Activated naive CD8-positive, alpha-beta T cell treated with anti-CD3 and anti-CD28 coated beads, Interleukin-2, amount 10 ng/mL, durations not matched to agents 7 days and 5 days (primary cell): ENCODE data around the gene FANCD2. TPM values are rescaled to one million over a fixed set of nuclear protein-coding genes. Genes with fewer than 3 reads are reported as not detected.
A peak's percentile ranks its signal among the peaks of the same experiment; 100 is the strongest.
"Not testable (repeated sequence)": the region's sequence is repeated elsewhere in the genome, so short reads cannot be mapped to it uniquely, and the experiment has no call there.

Experiments
- ATAC-seq: fragments of 150-1000 bp; cut with Tn5 transposase; one replicate; pipeline ENCODE4 v1.10.0; 2021; ENCODE audit warnings: low read depth, moderate library complexity
- POLR2A ChIA-PET: fragments of 350-600 bp; sonication (Branson Sonifier 250); formaldehyde crosslinking; loops from one replicate; lab custom pipeline; 2021; ENCODE audit warnings: antibody characterized with exemption; lab: Charles Lee
- DNase-seq: peaks from one replicate; pipeline ENCODE4 v3.0.0; 2021
- H3K27ac Mint-ChIP-seq: one replicate; pipeline ENCODE4 v1.8.0; 2022; ENCODE audit warnings: mild to moderate bottlenecking, mixed read lengths
- H3K27me3 Mint-ChIP-seq: one replicate; pipeline ENCODE4 v1.8.0; 2022; ENCODE audit warnings: mild to moderate bottlenecking, moderate library complexity, mixed read lengths
- H3K36me3 Mint-ChIP-seq: one replicate; pipeline ENCODE4 v1.8.0; 2021; ENCODE audit warnings: mild to moderate bottlenecking, mixed read lengths
- H3K4me1 Mint-ChIP-seq: one replicate; pipeline ENCODE4 v1.8.0; 2021; ENCODE audit warnings: mixed read lengths
- H3K4me3 Mint-ChIP-seq: one replicate; pipeline ENCODE4 v1.8.0; 2022; ENCODE audit warnings: mild to moderate bottlenecking, moderate library complexity, mixed read lengths
- H3K9me3 Mint-ChIP-seq: one replicate; pipeline ENCODE4 v1.8.0; 2021; ENCODE audit warnings: mixed read lengths
- total RNA-seq, 2 experiments: library from RNA; stranded (reverse); gene quantifications; one replicate each; pipeline ENCODE4 v1.2.3, GENCODE V29; 2021

The FANCD2 gene
- total RNA-seq, 2 experiments from 2014 or later, result 57.9 to 78.8 TPM

GRCh38 chr3:10090179-10090578 lies 63.9 kb downstream of the FANCD2 start:
- H3K4me3 Mint-ChIP-seq, result no peak overlapping the region
- POLR2A ChIA-PET, result interaction anchor here (0.7 kb wide), 1 partner anchor 11 kb away, joined by 8 read pairs; no protein-coding TSS in a partner anchor
- H3K36me3 Mint-ChIP-seq, result peaks cover 26% of the 10 kb centered on the region
- H3K27ac Mint-ChIP-seq, result no peak overlapping the region
- ATAC-seq, result no peak
- no peaks in the 10 kb centered on the region for H3K9me3 Mint-ChIP-seq
- H3K4me1 Mint-ChIP-seq, result no peaks in the 10 kb centered on the region
- DNase-seq, result no peak
- H3K27me3 Mint-ChIP-seq, result no peaks in the 10 kb centered on the region

DNA sequence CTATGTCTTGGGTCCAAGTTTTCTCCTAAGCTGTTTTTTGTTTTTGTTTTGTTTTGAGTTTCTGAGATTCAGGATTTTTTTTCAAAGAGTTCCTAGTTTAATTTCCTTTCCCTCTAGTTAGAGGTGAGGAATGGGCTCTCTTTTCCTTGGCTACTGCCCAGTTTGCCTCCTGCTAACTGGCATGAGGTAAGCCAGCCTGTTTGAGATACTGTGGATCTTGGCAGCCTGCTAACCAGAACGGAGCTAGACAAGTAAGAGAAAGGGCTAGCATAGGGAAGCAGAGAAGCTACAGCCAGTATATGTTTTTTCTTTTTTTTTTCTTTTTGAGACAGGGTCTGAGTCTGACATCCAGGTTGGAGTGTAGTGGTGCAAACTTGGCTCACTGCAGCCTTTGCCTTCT lies 64.5 kb downstream of the FANCD2 start:
- H3K36me3 Mint-ChIP-seq, result peaks cover 26% of the 10 kb centered on the region
- H3K27ac Mint-ChIP-seq, ATAC-seq, H3K4me3 Mint-ChIP-seq, H3K4me1 Mint-ChIP-seq, DNase-seq, H3K9me3 Mint-ChIP-seq, POLR2A ChIA-PET, H3K27me3 Mint-ChIP-seq: not testable (repeated sequence)

DNA sequence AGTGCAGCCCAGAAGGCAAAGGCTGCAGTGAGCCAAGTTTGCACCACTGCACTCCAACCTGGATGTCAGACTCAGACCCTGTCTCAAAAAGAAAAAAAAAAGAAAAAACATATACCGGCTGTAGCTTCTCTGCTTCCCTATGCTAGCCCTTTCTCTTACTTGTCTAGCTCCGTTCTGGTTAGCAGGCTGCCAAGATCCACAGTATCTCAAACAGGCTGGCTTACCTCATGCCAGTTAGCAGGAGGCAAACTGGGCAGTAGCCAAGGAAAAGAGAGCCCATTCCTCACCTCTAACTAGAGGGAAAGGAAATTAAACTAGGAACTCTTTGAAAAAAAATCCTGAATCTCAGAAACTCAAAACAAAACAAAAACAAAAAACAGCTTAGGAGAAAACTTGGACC lies 65.2 kb downstream of the FANCD2 start:
- H3K4me1 Mint-ChIP-seq, POLR2A ChIA-PET, H3K27ac Mint-ChIP-seq, H3K27me3 Mint-ChIP-seq, H3K4me3 Mint-ChIP-seq, ATAC-seq, H3K9me3 Mint-ChIP-seq, DNase-seq: not testable (repeated sequence)
- peaks cover 24% of the 10 kb centered on the region for H3K36me3 Mint-ChIP-seq

DNA sequence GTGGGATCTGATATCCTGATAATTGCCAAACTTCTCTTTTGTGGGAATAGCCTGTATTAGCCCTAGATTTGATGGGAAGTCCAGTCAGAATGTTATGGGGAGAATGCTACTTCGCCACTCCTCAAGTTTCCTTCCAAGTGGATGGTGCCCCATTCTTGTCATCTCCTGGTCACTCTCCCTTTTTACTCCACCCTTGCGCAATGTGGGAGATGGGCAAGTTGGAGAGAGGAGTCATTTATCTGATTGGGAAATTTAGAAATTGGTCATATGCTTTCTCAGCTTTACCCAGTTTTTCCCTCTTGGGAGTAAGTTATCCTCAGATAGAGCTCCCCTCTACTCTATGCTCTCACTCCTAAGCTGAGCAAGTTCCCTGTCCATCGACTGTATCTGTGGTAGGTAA lies 67.4 kb downstream of the FANCD2 start:
- H3K4me1 Mint-ChIP-seq, result no peaks in the 10 kb centered on the region
- ATAC-seq, result no peak
- H3K27me3 Mint-ChIP-seq, result no peaks in the 10 kb centered on the region
- no peak overlapping the region for H3K27ac Mint-ChIP-seq
- H3K9me3 Mint-ChIP-seq, result no peaks in the 10 kb centered on the region
- POLR2A ChIA-PET, result no interaction called here
- no peak for DNase-seq
- no peak overlapping the region for H3K4me3 Mint-ChIP-seq
- H3K36me3 Mint-ChIP-seq, result peaks cover 16% of the 10 kb centered on the region

DNA sequence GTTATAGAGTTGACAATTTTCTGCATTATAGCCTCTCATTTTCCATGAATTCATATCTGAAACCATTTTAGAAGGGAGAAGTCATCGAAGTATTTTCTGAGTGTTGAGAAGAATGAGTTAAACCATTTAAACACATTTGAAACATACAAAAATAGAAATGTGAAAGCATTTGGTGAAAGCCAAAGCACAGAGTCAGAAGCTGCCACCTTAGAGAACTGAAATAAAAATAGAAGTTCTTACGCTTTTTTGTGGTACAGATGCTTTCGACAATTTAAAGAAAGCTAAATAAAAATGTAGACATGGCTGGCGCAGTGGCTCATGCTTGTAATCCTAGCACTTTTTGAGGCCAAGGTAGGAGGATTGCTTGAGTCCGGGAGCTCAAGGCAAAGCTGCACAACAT lies 72.8 kb downstream of the FANCD2 start:
- DNase-seq (no peak), ATAC-seq (no peak)
- POLR2A ChIA-PET, result no interaction called here
- Mint-ChIP-seq H3K4me3 (no peak overlapping the region), H3K4me1 (no peaks in the 10 kb centered on the region), H3K36me3 (peaks cover 20% of the 10 kb centered on the region), H3K9me3 (no peaks in the 10 kb centered on the region), H3K27ac (no peak overlapping the region), H3K27me3 (no peaks in the 10 kb centered on the region)

DNA sequence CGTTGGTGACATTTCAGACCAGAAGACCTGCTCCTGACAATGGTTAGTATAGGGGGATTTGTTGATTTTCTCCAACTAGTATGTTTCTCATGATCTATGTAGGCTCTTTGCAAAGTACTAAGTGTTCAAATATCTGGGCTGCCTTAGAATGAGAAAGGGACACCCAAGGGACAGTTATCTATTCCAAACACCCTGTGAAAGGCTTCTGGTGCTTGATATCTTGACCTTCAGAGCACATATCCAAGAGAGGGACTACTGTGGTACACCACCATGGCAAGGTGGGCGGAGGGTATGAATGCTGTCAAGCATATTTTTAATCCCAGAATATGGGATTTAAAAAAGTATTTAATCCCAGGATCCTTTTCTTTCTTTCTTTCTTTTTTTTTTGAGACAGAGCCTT lies 80.7 kb downstream of the FANCD2 start:
- Mint-ChIP-seq H3K4me3 (no peak overlapping the region), H3K9me3 (no peaks in the 10 kb centered on the region), H3K36me3 (peaks cover 3% of the 10 kb centered on the region), H3K4me1 (peaks cover 2% of the 10 kb centered on the region), H3K27ac (no peak overlapping the region), H3K27me3 (no peaks in the 10 kb centered on the region)
- no peak for DNase-seq
- ATAC-seq, result no peak
- POLR2A ChIA-PET, result no interaction called here

- DNase-seq, result no peak
- H3K27ac Mint-ChIP-seq, result no peak within 1 kb of the TSS
- no peak for ATAC-seq
- no peak within 1 kb of the TSS for H3K4me3 Mint-ChIP-seq
- peaks cover 2% of the 10 kb centered on the region for H3K4me1 Mint-ChIP-seq
- POLR2A ChIA-PET, result no interaction called here
- no peaks in the 10 kb centered on the region for H3K9me3 Mint-ChIP-seq
- H3K36me3 Mint-ChIP-seq, result peaks cover 2% of the 10 kb centered on the region
- H3K27me3 Mint-ChIP-seq, result no peaks in the 10 kb centered on the region
Observed at GRCh38 chr3:10108091-10108490, 81.9 kb downstream of the FANCD2 start, which contains the start of gene FANCD2OS. Gene FANCD2OS, minus strand, starts transcription at chr3:10108255. Its CDS starts 3,481 bp downstream, at chr3:10104774.

DNA sequence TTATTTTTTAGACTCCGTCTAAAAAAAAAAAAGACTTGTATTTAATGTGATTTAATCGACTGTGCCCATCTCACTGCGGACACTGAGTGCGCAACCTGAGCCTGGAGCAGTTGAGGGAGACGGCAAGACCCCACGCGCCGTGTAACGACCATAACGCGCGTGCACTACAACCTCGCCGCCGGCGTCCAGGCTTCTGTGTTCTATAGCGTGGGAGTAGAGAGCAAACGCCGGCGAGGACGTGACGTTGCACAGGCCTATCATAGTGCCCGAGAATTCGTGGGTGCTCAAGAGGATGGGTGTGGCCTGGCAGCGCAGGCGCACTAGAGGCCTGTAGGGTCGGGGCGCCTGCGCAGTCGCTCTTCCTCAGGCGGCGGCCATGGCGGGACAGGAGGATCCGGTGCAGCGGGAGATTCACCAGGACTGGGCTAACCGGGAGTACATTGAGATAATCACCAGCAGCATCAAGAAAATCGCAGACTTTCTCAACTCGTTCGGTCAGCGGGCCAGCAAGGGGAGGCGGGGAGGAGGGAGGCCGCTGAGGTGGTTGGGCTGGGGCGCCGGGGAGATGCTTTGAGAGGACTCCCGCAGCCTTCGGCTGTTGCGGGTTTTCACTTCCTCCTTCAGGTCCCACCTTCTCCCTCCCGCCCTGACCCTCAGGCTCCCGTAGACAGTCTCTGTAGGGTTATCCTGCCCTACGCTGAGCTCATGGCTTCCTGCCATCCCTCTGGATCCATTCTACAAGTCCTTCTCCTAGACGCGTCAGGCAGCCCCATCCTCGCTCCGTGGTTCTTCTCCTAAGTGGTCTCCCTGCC lies 89.3 kb downstream of the FANCD2 start, which contains the start of gene BRK1:
Gene BRK1, plus strand, starts transcription at position 350 of the 812 bp plus-strand sequence. Its CDS starts 27 bp downstream, at position 377.
- H3K36me3 Mint-ChIP-seq, result peaks cover 11% of the 10 kb centered on the region
- H3K9me3 Mint-ChIP-seq, result no peaks in the 10 kb centered on the region
- H3K27me3 Mint-ChIP-seq, result peaks cover 2% of the 10 kb centered on the region
- DNase-seq (peak; percentile 90), ATAC-seq (peak; percentile 100)
- peaks cover 25% of the 10 kb centered on the region for H3K4me1 Mint-ChIP-seq
- H3K4me3 Mint-ChIP-seq, result peak within 1 kb of the TSS; percentile 95
- POLR2A ChIA-PET, result interaction anchor here (0.6 to 1.8 kb wide), 8 partner anchors 14 to 349 kb away, joined by 3 to 7 read pairs (median 4); partner anchors contain the start of genes FANCD2 and VHL
- H3K27ac Mint-ChIP-seq, result peak within 1 kb of the TSS; percentile 94

DNA sequence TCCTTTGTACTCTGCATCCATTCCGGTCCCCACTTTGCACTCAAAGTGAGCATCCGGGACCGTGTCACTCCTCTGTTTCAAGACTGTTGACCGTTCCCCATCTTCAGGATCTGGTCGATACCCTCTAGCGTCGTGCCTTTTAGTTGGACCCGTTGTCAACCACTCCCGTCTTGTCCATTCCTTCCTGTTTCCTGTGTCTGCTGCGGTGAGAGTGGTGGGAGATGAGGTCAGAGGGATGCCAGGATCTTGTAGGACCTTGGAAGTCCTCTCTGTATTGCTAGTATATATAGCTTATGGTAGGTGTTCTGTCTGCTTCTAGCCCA lies 89.9 kb downstream of the FANCD2 start:
- peaks cover 2% of the 10 kb centered on the region for H3K27me3 Mint-ChIP-seq
- peak overlapping the region; percentile 95 for H3K4me3 Mint-ChIP-seq
- H3K9me3 Mint-ChIP-seq, result no peaks in the 10 kb centered on the region
- H3K4me1 Mint-ChIP-seq, result peaks cover 25% of the 10 kb centered on the region
- POLR2A ChIA-PET, result interaction anchor here (0.8 to 1.8 kb wide), 4 partner anchors 14 to 107 kb away, joined by 3 to 7 read pairs (median 4); partner anchors contain the start of genes FANCD2 and VHL
- ATAC-seq (no peak), DNase-seq (no peak)
- peaks cover 14% of the 10 kb centered on the region for H3K36me3 Mint-ChIP-seq
- H3K27ac Mint-ChIP-seq, result peak overlapping the region; percentile 94

GRCh38 chr3:10116928-10117327 lies 90.7 kb downstream of the FANCD2 start:
- Mint-ChIP-seq H3K27ac (peak overlapping the region; percentile 94), H3K27me3 (peaks cover 2% of the 10 kb centered on the region), H3K9me3 (no peaks in the 10 kb centered on the region), H3K4me1 (peaks cover 25% of the 10 kb centered on the region), H3K4me3 (peak overlapping the region; percentile 95), H3K36me3 (peaks cover 16% of the 10 kb centered on the region)
- POLR2A ChIA-PET, result interaction anchor here (0.6 to 1.8 kb wide), 2 partner anchors 25 to 107 kb away, joined by 4 to 7 read pairs; partner anchors contain the start of gene VHL
- DNase-seq (no peak), ATAC-seq (no peak)

- no peak overlapping the region for H3K4me3 Mint-ChIP-seq
Observed at GRCh38 chr3:10119376-10119775, 93.1 kb downstream of the FANCD2 start.

DNA sequence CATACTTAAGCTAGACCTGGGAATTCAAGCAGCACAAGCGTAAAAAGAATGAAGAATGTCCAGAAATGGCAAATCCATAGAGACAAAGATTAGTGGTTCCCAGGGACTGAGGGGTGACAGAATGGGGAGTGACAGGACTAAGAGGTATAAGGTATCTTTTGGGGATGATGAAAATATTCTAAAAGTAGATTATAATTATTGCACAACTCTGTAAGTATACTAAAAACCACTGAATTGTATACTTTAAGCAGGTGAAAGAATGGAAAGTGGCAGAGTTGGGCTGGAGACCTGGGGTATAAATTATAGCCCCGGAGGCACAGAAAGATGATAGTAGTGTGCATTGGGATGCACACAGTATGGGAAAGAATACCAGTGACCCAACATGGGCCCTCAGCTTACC lies 94.8 kb downstream of the FANCD2 start:
- H3K4me1 Mint-ChIP-seq, result peaks cover 31% of the 10 kb centered on the region
- H3K27ac Mint-ChIP-seq, result no peak overlapping the region
- POLR2A ChIA-PET, result interaction anchor here (0.7 to 1.0 kb wide), 2 partner anchors 127 to 437 kb away, joined by 3 read pairs; partner anchors contain the start of gene TATDN2
- H3K4me3 Mint-ChIP-seq, result no peak overlapping the region
- ATAC-seq (no peak), DNase-seq (no peak)
- H3K27me3 Mint-ChIP-seq, result no peaks in the 10 kb centered on the region
- no peaks in the 10 kb centered on the region for H3K9me3 Mint-ChIP-seq
- H3K36me3 Mint-ChIP-seq, result peaks cover 31% of the 10 kb centered on the region

More at GRCh38 chr3:10119376-10119775, 93.1 kb downstream of the FANCD2 start:
- no peak for DNase-seq
- Mint-ChIP-seq H3K27ac (no peak overlapping the region), H3K9me3 (no peaks in the 10 kb centered on the region), H3K27me3 (peaks cover 2% of the 10 kb centered on the region), H3K4me1 (peaks cover 30% of the 10 kb centered on the region), H3K36me3 (peaks cover 25% of the 10 kb centered on the region)
- POLR2A ChIA-PET, result no interaction called here
- ATAC-seq, result no peak

- Mint-ChIP-seq H3K4me1 (peaks cover 18% of the 10 kb centered on the region), H3K9me3 (no peaks in the 10 kb centered on the region), H3K27me3 (no peaks in the 10 kb centered on the region), H3K36me3 (peaks cover 35% of the 10 kb centered on the region), H3K4me3 (no peak overlapping the region), H3K27ac (no peak overlapping the region)
- DNase-seq (no peak), ATAC-seq (no peak)
- POLR2A ChIA-PET, result no interaction called here
Observed at GRCh38 chr3:10122724-10123123, 96.5 kb downstream of the FANCD2 start.

DNA sequence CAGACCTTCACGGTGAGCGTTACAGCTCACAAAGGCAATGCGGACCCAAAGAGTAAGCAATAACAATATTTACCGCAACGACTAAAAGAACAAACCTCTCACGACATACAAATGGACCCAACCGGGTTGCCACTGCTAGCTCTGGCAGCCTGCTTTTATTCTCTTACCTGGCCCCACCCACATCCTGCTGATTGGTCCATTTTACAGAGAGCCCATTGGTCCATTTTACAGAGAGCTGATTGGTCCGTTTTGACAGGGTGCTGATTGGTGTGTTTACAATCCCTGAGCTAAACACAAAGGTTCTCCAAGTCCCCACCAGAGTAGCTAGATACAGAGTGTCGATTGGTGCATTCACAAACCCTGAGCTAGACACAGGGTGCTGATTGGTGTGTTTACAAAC lies 109.6 kb downstream of the FANCD2 start:
- ATAC-seq, H3K27me3 Mint-ChIP-seq, H3K4me1 Mint-ChIP-seq, H3K36me3 Mint-ChIP-seq, H3K4me3 Mint-ChIP-seq, H3K9me3 Mint-ChIP-seq, H3K27ac Mint-ChIP-seq, DNase-seq: not testable (repeated sequence)
- POLR2A ChIA-PET, result interaction anchor here (0.6 kb wide), 1 partner anchor 50 kb away, joined by 10 read pairs; no protein-coding TSS in a partner anchor
